Measurements from ENCODE around the gene TRMT61A.

DNA sequence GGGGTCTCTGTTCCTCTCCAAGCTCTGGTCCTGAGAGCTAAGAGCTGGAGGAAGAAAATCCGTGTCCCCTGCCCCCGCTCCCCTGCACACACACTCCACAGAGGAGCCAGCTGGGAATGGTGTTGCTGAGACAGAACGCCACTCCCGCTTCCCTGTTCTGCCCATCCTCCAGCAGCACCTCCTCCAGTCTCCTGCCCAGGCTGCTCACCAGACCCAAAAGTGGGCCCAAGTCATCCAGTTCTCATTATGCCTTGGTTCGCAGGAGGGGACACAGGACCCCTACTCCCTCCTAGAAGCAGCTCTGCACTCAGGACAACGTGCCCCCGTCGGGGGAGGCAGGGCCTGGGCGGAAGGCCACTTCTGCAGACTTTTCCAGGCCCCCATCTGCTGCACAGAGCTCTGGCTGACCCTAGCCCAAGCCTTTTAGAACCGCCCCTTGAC is 830 bp upstream of the TRMT61A start:
- no peak for TF ChIP-seq CTCF (IDR thresholded peaks at IDR 0.05)
- TF ChIP-seq POLR2AphosphoS5 (IDR thresholded peaks at IDR 0.05), result no peak

Data from prostate gland (tissue), 2 donors.